GM18526 (cell line): Measurements from ENCODE around the gene IGSF22.

Source experiments
- POLR2A ChIP-seq: IDR thresholded peaks from 3 replicates; pipeline ENCODE4 v1.6.1; 2011; ENCODE audit not compliant: insufficient read length; ENCODE audit errors: extremely low read depth

IGSF22 gene

DNA sequence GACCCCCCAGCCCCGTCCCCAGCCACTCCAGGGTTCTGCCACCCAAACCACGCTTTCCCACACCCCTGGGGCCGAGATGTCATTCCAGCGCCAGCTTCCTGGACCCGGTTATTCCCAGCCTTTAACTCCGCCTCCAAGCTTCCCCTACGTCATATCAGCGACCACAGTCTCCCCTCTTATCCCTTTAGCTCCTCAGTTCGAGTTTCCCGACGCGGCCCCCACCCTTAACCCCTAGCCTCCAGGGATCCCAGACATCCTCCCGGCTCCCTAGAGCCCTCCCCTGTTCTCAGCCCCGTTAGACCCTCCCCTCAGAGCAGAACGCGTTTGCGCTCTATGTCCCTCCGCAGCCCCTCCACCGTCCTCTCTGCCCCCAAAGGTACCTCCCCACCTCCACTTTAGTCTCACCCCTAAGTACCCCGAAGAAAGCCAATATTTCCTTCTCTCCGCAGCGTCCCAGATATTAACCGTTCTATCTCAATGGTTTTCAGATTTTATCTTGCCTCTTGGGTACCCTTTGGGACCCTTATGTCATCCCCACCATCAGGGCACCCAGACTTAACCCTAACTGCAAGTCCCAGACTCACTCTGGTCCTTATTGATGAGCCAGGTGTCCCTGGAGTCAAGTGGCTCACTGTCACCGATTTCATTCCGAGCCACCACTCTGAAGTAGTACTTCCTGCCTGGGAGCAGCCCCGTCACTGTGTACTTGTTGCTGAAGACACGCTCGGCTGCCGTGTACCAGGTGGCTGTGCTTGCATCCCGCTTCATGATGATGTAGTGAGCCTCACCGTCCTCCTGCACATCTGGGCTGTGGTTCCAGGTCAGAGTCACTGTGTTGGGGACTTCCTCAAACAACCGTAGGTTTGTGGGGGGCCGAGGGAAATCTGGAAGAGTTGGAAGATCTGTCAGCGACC, 19.4 kb downstream of the IGSF22 start:
- TF ChIP-seq POLR2A = no peak

DNA sequence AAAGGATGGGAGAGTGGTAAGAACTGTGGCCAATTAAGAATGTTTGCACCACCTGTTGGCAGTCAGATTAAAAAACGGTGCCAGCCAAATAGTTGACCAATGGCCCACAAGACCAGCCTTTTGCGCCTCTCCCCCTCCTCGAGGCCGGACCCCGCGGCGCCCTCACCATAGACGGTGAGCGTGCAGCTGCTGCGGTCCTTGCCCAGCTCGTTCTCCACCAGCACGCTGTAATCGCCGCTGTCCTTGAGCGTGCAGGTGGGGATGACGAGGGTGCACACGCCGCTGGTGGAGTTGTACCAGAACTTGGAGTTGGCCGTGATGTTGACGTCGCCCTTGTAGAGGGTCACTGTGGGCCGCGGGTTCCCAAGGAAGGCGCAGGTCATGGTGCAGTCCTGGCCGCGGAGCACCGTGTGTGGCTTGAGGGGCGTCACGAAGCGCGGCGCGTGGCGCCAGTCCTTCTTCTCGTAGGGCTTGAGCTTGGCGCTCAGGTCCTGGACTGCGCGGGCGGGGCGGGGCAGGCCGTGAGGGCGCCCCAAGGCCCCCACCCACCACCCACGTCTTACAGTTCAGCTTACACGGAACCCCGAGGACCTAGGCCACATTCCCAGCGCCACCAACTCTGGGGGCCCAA, 20.2 kb downstream of the IGSF22 start:
- no peak for TF ChIP-seq POLR2A

DNA sequence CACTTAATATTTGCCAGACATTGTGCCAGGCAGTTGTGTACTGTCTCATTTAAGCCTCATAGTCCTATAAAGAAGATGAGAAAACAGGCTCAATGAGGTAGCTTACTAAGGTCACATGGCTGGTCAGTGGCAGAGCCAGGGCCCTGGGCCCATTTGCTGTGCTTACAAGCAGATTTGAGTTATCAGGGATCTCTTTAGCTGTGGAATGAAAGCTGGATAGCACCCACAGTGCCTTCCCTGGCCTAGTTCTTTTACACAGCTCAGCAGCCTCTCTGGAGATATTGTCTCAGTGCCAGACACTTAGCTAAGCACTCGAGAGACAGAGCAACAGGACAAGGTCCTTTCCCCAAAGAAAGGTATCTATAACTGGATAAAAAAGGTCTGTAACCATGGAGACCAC, 21.3 kb downstream of the IGSF22 start:
- TF ChIP-seq POLR2A = no peak

DNA sequence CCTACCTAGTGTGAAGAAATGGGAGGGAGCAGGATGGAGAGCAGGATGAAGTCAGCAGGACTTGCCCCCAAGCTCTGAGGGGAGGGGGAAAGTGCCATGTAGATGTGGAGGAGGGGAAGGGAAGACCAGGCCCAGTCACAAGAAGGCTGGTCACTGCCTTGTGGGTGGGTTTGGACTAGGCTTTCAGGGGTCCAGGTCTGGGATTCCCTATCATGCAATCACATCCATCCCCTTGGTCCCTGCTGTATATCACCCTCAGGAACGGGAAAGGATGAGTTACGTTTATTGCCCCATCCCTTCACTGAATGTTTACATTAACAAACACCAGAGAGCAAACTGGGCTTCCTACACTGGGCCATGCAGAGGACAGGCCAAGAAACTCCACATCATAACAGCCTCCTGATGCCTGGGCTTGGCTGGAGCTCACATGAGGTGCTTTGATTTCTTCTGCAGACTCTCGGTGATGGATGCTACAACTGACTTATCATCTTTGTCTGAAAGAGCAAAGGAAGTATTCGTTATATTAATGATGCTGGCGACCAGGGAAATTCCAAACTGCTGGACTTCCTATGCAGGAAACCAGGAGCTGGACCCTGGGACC, 21.8 kb downstream of the IGSF22 start:
- TF ChIP-seq POLR2A = no peak

DNA sequence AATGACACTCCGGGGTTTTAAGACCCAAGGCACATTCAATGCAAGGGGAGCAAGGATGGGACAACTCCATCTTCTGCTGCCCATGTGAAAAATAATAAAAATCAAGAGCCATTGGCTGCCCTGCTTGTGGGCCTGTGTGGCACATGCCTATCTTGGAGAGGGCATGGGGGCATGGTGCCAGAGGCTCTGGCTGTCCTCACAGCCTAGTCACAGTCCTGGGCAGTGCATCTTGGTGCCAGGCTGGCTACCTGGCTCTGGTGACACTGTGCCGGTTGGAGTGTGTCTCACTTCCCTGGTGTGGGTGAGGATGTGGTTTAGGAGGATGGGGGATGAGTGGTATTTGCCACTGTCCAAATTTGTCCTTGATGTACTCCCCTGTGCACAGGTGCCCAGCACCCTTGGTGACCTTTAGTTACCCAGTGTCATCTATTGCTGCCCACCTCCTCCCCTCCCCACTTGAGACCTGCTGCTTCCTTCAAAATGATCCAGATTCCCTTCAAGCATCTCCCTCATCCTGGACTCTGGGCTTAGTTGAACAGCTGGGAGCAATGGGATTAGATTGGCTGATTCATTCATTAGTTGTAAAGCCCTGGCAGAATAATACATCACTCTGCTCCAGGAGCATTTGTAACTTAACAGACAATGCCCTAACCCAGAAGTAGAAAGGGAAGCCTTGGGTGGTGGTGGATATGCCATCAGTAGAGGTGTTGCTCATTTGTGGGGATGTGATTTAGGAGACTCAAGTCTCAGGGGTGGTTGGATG, 22.8 kb downstream of the IGSF22 start:
- TF ChIP-seq POLR2A = no peak

DNA sequence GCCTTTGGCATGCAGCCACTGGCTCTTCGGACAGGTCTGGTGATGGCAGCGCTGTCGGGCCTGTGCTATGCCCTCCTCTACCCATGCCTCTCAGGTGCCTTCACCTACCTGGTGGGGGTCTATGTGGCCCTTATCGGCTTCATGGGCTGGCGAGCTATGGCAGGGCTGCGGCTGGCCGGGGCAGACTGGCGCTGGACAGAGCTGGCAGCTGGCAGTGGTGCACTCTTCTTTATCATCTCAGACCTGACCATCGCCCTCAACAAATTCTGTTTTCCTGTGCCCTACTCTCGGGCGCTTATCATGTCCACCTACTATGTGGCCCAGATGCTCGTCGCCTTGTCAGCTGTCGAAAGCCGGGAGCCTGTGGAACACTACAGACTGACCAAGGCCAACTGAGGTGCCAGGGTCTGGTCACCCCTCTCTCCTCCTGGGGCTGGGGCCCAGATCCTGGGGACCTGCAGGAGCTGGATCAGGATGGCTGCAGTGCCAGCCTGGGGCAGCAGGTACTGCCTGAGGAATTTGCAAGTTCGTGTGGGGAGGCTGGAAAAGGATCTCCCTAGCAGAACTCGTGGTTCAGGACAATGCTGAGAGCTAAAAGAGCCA, 24.3 kb downstream of the IGSF22 start:
- TF ChIP-seq POLR2A = no peak

DNA sequence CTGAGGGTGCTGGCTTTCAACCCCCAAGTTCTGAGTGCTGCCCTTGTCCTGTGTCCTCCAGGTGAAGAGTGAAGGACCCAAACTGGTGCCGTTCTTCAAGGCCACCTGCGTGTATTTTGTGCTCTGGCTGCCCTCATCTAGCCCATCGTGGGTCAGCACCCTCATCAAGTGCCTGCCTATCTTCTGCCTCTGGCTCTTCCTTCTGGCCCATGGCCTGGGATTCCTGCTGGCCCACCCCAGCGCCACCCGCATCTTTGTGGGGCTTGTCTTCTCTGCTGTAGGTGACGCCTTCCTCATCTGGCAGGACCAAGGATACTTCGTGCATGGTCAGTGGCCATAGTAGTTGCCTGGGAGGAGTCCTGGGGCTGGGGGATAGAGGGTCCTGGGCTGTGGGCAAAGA, 25.1 kb downstream of the IGSF22 start:
- no peak for TF ChIP-seq POLR2A

DNA sequence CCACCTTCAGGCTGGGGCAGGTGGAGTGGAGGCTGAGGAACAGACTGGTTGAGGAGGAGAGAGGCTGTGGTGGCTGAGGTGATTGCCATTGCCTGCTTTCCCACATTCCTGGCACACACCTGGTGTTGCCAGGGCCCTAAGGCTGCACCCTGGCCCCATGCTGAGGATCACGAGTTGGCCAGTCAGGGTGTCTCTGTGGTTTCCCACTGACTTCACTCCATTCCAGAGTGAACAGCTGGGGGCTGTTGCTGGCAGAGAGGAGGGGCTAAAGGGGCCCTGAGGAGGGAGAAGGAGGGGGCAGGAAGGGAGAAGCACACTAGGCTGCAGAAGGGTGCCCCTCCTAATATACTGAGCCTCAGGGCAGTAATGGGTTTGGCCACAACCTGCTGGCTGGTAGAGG, 25.6 kb downstream of the IGSF22 start:
- no peak for TF ChIP-seq POLR2A

DNA sequence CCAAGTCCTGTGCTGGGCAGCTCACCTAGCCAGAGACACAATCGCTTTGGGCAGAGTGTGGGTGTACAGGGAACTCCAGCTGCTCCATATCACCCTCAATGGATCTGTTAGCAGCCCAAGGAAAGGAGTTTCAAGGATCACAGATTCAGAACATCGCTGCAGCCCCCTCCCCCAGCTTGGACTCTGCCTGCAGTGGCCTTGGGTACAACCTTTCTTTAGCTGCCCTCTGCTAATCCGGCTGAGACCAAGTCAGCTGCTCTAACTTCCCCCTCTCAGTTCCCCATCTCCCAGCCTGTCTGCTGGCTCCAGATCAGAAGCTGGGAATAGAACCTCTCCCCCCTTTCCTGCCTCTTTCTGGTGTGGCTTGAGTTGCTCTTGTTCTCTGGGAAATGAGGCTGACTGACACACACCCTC, 26.1 kb downstream of the IGSF22 start:
- no peak for TF ChIP-seq POLR2A

DNA sequence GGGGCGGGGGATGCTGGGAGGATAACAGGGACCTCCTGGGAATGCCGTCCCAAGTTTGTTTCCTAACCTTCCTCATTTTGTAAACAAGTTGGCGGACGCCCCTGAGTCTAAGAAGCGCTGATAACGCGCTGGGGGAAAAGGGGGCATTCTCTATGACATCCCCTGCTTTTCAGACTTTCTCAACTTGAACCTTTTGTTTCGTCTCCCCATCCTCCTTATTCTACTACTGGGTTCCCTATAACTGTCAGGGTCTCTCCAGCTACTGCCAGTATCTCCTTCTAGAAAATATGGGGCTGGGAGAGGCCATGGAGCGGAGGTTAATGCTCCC, 26.8 kb downstream of the IGSF22 start:
- no peak for TF ChIP-seq POLR2A

DNA sequence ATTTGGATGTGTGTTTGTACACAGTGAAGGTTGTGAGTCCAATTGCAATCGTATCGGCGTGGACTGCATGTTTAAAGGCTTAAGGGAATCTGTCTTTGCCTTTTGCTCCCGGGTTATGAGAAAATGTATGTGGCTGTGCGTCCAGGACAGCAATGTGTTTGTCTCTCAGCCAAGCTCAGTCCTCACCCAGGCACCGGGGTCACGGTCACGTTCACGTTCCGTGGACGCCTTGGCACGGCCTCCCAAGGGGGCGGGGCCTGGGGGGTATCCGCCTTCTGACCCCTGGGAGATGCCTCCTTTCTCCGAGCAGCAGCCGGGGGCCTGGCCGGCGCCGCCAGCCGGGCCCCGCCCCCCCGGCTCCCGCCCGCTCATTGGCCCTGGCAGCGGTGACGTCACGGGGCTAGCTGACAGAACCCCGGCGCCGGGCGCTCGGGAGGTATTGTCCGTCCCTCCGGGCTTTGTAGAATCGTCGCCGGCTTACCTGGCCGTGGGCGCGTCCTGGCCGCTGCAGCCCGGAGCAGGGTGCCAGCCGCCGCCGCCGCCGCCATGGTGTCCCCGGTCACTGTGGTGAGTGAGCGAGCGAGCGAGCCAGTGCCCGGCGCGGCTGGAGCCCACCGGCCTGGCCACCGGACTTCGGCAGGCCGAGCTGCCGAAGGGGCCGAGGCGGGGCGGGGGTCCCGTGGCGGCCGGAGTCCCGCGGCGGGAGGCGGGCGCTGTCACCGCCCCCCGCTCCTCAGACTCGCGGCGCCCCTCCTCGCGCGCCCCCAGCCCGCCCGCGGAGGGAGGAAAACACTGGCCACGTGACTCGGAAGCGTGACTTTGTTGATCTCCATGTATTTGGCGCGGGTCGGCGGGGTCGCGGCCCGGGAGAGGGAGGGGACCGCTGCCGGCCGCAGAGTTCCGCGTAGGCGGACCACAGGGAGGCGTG, 27.4 kb downstream of the IGSF22 start, which contains the start of gene TMEM86A:
TSS of gene TMEM86A (plus strand) at position 439 of the 928 bp plus-strand sequence. CDS start at position 547, 108 bp downstream.
- no peak for TF ChIP-seq POLR2A

DNA sequence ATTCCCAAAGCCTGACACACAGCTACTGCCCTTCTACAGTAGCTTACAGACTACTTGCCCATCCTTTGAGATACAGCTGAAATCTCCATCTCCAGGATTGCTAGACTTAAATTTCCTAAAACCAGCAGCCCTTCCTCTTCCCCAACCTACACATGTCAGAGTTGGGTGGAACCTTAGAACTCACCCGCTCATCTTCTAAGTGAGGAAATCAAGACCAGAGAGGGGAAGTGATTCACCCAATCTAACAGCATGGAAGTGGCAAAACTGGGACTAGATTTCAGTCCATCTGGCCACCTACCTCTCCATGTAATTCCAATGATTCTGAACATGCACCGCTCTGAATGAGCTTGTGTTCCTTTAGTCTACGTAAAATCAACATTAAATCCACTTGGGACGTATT, 28.4 kb downstream of the IGSF22 start:
- no peak for TF ChIP-seq POLR2A

DNA sequence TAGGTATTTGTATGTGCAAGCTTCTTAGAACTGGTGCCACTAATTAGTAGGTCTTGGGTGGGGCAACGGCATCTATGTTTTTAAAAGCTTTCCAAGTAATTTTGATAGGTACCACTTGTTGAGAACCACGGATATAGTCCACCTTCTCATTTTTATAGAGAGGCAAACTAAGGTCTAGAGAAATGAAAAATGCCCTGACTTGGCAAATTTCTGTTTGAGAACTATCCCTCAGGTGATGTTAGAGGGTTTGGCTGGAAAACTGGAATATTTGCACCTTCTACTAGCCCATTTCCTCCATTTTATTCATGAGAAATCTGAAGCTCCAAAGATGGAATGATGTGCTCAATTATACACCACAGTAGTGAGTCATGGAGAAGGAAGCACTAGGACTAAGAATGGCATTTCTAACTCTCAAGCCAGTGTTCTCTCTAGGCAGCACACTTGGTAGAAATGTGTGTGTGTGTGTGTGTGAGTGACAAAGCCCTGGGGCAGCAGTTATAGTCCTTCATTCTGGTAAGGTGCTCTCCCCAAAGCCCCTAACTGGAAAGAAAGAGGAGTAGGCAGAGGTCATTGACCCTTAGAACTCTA, 29.3 kb downstream of the IGSF22 start:
- no peak for TF ChIP-seq POLR2A
